T-helper 1 cell treated with Interleukin-12 subunit alpha and Interleukin-12 subunit beta and Interleukin-4 antibody, amounts not matched to agents 30 ng/mL and 1 ng/mL, for 36 hours (primary cell): ENCODE measurements around the gene CREB3L1. TPM values are rescaled to one million over a fixed set of nuclear protein-coding genes. Genes with fewer than 3 reads are reported as not detected.

ENCODE experiments used
- intact Hi-C: fragments of 100-400 bp; cut with micrococcal nuclease; formaldehyde crosslinking; loops from one replicate; pipeline ENCODE4 v1.15.1; 2024
- total RNA-seq: library from RNA; stranded (reverse); gene quantifications from 2 replicates; pipeline ENCODE4 v1.2.3, GENCODE V29; 2022

Gene CREB3L1
- total RNA-seq, 1 donor from 2014 or later = not detected

DNA sequence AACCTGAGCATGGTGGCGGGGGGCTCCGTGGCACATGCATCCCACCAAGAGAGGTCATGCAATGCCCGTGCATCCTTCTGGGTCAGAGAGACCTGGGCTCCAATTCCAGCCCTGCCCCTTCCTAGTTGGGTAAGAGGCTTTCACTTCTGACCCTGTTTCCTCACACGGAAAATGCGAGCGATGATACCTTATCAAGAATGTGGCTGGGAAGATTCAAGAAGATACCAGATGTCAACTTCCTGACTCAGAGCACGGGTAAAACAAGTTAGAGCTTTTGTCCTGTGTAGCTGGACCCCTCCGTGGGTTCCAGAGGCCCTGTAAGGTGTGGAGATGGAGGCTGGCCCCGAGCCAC lies 61.1 kb downstream of the CREB3L1 start:
- intact Hi-C loops = no loop called here

DNA sequence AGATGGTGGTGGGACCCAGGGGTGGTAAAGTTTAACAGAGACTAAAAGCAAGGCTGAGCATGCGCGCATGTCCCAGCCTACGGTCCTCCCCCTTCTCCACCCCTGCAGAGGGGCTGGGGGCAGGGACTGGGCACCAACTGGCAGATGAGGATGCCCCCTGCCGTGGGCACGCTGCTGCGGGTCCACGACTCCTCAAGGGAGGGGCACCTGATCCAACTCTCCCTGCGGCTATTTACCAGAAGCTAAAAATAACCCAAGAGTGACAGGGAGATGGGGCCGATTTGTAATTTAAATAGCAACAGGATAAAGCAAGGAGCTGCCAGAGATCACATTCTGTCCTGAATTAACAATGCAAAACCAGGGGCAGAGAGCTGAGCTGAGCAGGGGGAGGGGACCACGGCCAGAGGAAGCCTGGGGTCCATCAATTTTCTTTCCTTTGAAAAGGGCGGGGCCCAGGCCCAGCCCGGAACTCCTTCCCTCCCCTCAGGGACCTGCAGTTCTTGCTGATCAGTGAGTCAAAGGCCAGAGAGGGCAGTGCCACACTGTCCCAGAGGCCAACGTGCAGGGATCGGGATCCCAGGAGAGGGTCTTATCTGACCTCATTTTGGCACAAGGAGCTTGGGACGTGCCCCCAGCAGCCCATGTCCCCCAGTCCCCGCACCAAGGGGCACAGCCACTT lies 61.7 kb downstream of the CREB3L1 start:
- intact Hi-C loops = no loop called here

DNA sequence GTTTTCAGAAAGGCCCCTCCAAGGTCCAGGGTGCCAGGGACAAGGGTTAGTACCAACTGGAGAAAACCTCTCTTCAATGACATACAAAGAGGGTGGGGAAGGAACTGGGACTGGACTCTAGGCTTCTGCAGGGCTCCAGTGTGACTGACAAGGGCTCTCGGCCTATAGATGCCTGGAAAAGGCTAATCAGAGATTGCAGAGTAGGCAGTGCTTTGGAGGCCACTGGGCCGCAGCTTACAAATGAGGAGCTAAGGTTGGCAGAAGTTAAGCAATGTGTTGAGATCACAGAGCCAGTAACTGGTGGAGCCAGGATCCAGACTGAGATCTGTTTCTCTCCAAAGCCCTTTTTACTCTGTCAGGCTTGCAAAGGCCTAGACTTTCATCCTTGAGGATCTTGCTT lies 62.4 kb downstream of the CREB3L1 start:
- intact Hi-C loops = no loop called here

DNA sequence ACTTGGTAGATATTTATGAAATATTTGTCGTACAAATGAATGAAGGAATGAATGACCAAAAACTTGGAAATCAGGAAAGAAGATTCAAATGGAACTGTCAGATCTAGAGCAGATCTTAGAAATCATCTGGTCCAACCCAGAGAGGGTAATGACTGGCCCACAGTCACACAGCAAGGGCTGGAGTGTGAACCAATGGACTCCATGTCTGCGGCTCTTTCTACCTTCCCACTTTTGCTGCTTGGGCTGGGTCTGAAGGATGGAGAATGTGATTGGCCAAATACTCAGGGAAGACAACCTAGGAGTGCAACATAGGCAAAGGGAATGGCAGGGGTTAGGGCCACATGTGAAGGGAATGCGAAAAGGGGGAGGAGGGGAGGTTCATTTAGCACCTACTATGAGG lies 64.0 kb downstream of the CREB3L1 start:
- intact Hi-C loops = no loop called here

DNA sequence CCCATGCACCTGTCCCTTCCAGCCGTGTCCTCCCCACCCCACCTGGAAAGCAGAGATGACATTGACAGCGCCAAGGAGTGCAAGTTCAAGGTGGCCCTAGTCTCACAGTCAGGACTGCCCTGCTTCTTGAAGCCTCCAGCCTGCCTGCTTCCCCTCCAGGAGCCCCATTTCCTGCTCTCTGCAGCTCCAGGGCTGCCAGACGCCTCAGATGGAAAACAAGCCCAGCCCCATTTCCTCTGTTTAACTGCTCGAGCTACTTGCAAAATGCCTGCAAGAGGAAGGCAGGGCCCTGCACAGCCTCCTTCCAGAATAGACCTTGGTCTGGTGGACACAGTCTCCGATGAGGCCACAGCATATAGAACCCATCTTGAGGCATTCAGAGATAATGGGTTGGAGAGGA lies 64.8 kb downstream of the CREB3L1 start:
- intact Hi-C loops = no loop called here

DNA sequence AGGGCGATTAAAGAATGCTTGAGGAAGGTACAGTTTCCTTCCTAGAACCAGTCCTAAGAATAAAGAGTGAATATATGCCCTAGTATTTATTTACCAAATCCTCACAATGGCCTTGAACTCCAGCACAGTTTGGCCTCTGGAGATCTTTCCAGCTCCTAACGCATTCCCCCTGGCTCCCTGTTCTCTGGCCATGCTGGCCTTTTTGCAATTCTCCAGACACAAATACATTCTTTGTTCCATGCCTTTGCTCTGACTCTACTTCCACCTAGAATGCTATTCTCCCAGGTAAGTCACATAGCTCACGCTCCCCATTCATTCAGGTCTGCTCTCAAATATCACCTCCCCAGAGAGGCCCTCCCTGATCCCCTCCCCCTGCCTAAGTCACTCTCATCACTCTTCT lies 66.1 kb downstream of the CREB3L1 start:
- intact Hi-C loops = no loop called here

DNA sequence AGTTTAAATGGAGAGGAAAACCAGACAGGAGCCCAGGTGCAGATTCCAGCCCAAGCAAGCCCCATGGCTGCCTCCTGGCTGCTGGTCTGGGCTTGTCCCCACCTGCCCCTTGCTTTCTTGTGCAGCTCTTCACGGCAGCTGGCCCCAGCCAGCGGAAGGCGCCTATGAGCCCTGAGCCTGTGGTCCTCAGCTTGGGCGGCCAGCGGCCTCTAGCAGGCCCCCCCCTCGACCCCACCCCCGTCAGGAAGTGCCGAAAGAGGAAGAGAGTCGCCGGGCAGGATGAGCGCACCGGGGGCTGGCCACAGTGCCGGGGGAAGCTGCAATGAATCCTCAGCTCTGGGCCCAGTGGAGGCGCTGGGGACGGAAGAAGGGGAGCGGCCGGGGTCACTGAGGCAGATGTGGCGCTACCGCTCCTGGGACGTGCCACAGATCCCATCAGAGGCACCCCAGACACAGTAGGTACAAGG lies 67.7 kb downstream of the CREB3L1 start:
- intact Hi-C loops = loop anchor here (5.0 kb wide), 1 partner anchor 498 kb away; the partner anchor contains the start of gene CRY2

- intact Hi-C loops = loop anchor here (1.0 to 5.0 kb wide), 6 partner anchors 15 to 1081 kb away; partner anchors contain the start of genes AMBRA1, CRY2, PEX16 and PHF21A
Observed at GRCh38 chr11:46345881-46346484, 68.5 kb downstream of the CREB3L1 start.

- intact Hi-C loops = loop anchor here (1.0 to 5.0 kb wide), 10 partner anchors 16 to 1080 kb away; partner anchors contain the start of genes AMBRA1, ARHGAP1, CRY2 and PEX16
Observed at GRCh38 chr11:46346886-46347636, 69.6 kb downstream of the CREB3L1 start, which contains the start of gene DGKZ. TSS of gene DGKZ (plus strand) at chr11:46347463. CDS start at chr11:46347660, 197 bp downstream.

GRCh38 chr11:46347637-46348311 lies 70.3 kb downstream of the CREB3L1 start:
- intact Hi-C loops = loop anchor here (1.0 to 5.0 kb wide), 9 partner anchors 33 to 1079 kb away; partner anchors contain the start of genes AMBRA1, ARHGAP1, CRY2 and PEX16

GRCh38 chr11:46348566-46349401 lies 71.3 kb downstream of the CREB3L1 start:
- intact Hi-C loops = loop anchor here (1.0 to 5.0 kb wide), 3 partner anchors 13 to 501 kb away; partner anchors contain the start of genes ATG13, CRY2 and HARBI1

- intact Hi-C loops = no loop called here
Observed at GRCh38 chr11:46350695-46351094, 73.2 kb downstream of the CREB3L1 start.

- intact Hi-C loops = no loop called here
Observed at GRCh38 chr11:46351148-46351547, 73.7 kb downstream of the CREB3L1 start.

DNA sequence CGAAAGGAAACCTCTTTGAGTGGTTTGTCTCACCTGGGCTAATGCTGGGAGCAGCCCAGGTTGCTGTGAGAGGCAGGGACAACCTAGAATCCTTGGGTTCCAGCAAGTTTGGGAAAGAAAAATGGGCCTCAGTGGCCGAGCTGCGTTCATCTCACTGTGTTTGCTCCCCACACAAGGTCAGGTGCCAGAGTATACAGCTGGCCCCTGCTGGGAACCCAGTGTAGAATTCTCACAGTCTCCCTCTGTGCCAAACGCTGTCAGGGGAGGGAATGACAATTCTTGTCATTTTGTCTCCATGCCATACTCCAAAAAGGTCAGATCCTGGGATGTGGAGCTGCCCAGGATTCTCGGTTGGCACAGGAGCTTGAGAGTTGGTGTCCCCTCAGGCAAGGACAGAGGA lies 74.1 kb downstream of the CREB3L1 start:
- intact Hi-C loops = loop anchor here (1.0 to 2.0 kb wide), 4 partner anchors 16 to 320 kb away; no protein-coding TSS in a partner anchor

DNA sequence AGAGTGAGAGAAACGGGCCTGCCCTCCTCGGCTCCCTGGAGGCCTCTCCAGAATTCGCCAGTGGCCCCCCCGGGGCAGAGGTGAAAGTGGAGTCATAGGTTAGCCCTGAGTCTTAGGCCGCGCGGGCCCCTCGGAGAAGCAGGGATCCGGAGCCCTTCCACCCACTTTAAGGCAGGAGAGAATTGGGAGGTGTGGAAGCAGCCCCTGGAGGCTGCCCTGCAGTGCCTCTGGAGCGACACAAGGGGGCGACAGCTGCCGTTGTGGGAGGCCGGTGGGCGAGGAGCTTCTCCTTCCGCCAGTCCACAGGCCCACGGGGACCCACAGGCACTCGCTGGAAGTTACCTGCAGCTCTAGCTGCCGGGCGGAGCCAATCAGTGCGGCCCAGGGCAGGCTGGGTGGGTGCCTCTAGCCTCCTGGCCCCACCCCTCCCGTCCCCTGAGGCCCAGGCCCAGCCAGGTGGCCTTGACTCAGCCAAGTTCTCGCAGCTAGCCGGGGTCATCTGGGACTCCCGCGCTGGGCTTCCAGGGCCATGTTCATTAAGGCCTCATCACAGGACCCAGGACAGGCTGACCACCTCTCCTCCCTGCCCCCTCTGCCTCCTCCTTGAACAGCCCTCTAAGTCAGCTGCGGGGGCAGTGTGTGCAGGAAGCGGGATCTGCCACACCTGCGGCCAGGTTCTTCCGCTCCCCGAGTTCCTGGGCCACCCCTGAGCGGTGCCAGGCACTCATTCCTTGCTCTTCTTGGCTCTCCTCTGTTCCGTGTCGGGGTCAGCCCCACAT lies 74.8 kb downstream of the CREB3L1 start:
- intact Hi-C loops = loop anchor here (1.0 to 2.0 kb wide), 4 partner anchors 15 to 319 kb away; no protein-coding TSS in a partner anchor

DNA sequence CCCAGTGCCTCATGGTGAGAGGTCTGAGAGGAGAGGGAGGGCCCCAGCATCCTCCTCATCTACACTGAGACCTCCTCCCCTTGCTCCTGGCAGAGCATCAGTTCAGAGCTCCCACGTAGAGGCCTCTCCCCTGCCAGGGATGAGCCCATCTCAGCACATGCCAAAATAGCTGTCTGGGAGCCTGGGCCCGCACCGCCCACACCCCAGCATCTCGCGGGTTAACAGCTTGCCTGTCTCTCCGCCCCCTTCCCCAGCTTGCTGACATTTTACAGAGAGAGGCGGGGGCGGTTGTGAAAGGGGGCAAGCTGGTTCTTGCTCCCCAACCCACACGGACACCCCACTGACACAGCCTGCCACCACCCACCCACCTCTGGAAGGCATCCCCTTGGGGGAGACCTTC lies 76.2 kb downstream of the CREB3L1 start:
- intact Hi-C loops = loop anchor here (2.0 kb wide), 1 partner anchor 183 kb away; no protein-coding TSS in a partner anchor

DNA sequence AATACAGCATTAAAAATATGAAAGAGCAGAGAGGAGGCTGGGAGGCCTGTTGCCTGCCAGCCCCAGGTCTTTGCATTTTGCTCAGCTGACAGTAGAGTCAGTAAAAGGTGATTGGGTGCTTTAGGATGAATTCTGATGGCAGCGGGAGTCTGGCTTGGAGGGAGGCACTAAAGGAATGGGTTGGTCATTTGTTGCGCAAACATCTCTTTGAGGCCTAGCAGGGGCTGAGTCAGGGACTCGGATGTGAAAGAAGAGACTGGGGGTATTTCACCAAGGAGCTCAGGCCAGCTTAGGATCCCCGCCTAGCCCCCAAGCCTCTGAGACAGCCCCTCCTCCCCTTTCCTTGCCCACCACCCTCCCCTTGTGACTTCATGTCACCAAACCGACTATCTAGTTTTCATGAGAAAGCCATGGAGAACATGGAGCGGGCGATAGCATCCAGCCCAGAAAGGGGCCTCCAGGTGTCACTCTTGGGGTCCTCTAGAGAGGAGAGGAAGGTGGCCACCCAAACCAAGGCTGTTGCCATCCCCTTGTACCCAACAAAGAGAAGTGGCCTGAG lies 79.5 kb downstream of the CREB3L1 start:
- intact Hi-C loops = no loop called here

DNA sequence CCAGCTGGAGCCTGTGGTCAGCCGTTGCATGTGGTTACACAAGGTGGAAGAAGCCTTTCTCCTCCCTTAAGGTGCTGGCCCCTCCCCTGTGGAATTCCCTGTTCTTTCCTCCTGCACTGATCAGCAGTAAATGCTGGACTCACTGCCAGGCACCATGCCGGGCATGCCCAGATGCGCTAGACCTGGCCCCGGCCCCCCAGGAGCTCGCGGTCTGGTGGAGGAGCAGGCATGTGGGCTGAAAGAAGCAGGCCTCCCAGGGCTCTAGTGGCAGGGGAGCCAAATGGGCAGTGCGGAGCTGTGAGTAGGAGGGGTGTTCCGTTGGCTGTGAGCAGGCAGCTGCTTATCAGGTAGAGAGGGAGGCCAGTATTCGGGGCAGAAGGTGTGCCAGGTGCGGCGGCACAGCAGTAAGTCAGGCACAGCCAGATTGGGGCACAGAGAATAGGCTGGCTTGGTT lies 80.0 kb downstream of the CREB3L1 start:
- intact Hi-C loops = no loop called here

DNA sequence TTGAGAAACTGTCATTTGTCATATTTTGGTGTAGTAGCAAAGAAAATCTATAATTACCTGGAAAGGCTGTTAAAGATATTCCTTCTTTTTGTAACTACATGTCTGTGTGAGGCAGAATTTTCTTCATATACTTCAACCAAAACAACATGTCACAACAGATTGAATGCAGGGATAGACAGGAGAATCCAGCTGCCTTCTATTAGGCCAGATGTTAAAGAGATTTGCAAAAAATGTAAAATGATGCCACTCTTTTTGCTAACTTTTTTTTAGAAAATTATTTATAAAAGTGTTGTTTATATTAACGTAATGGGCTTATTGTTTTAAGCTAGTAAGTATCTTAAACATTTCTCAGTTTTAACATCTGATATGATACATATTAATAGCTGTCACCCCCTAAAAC lies 82.5 kb downstream of the CREB3L1 start:
- intact Hi-C loops = no loop called here
